Stimulated activated CD8-positive, alpha-beta memory T cell treated with anti-CD3 and anti-CD28 coated beads, Interleukin-12 subunit alpha, Interleukin-12 subunit beta, amount 100 ng/mL, for 24 hours (primary cell): ENCODE results near the gene ATAD3A.

ENCODE experiments used
- DNase-seq: peaks from one replicate; pipeline ENCODE4 v3.0.0-alpha.2; 2020; ENCODE audit errors: extremely low read depth

The ATAD3A gene

GRCh38 chr1:1582585-1583346 lies 70.8 kb downstream of the ATAD3A start:
- no peak for DNase-seq

DNA sequence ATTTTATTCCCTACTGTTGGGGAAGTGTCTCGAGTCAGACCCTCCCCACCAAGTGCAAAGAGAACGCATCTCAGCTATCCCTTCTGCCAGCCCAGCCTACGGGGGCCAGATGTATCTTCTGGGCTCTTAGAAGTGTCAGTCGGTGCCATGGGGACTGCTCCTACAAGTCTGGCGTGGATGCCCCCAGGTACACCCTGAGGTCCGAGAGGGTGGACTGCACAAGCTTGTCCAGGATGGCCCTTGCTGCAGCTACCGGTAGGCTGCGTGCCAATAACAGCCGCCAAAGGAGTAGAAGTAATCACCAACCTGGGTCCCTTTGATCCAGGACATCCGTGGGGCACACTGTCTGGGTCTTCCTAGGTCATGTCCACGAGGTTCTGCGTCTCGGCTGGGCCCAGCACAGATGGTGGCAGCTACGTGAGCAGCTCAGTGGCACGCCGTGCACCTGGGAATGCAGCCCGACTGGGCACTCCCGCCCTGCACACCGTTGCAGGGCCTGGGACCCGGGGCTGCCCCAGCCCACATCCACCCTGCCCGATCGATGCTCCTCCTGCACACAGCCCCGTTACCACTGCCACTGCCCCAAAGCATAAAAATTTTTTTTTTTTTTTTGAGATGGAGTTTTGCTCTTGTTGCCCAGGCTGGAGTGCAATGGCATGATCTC lies 71.5 kb downstream of the ATAD3A start:
- DNase-seq: no peak
